GM19238 (cell line): Measurements from ENCODE around the gene GREB1L.
"Not testable (repeated sequence)": the region's sequence is repeated elsewhere in the genome, so short reads cannot be mapped to it uniquely, and the experiment has no call there.

Source experiments
- DNase-seq: peaks from one replicate; pipeline ENCODE4 v3.0.0; 2011; ENCODE audit warnings: low spot score; ENCODE audit not compliant: insufficient read length

The GREB1L gene

GRCh38 chr18:21262979-21263378, 20.9 kb downstream of the GREB1L start:
- no peak for DNase-seq

- no peak for DNase-seq
Measured at GRCh38 chr18:21264651-21265050, 22.6 kb downstream of the GREB1L start.

DNA sequence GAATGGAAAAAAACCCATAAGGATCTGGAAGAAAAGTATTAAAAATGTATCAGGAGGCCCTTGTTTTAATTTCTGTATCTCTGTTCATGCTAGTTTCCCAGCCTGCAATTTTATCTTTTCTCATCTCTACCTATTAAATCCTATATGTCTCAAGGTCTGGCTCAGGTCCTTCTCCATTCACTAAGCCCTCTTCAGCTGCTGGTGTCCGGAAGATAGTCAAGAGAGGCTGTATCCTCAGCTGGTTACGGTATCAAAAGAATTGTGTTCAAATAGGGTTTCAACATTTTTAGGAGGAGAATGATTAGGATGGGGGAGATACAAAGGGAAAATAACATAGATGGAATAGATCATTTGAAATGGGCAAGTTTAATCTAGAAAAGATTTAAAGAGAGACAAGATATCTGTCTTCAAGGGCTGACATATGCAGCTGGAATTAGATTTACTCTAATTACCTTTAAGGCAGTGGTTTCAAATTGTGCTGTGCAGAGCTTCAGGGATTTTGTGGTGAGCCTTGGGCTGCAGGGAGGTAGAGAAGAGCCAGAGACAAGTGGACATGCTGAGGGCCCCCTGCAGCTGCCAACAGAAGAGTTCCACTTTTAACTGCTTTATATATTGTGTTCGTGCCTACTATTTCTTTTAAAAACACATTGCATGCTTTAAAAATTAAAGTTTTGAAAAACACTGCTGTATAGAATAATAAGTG, 24.1 kb downstream of the GREB1L start:
- no peak for DNase-seq

DNA sequence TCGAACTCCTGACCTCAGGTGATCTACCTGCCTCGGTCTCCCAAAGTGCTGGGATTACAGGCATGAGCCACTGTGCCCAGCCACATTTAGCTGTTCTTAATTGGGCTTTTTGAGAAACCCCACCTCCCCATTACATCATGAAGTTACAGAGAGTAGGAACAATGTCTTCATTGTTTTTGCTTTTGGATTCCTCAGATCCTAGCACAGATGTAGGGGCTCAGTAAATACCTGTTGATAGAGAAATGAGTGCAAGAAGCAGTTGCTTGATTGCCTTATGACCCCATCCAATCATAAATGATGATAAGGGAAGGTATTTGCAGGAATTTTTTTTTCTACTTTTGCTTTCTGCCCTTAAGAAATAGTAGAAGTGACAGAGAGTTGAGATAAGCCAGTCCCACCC, 25.4 kb downstream of the GREB1L start:
- DNase-seq: no peak

GRCh38 chr18:21269349-21269748, 27.3 kb downstream of the GREB1L start:
- no peak for DNase-seq

DNA sequence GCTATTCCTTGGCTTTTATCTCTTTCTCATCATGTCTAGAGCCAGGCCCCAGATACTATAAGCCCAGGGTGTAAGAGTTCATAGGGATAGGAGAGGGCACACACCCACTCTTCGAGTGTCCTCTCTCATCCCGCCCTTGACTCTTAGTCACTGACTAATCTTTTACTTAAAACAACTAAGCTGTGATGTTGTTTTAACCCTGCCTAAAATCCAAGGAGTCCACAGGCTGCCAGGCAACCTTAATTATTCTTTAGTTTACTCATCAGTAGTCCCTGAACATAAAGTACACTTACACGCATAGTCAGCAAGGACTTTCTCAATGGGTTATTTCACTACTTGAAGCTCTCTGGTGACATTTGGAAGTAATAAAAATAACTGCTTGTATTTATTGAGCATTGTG, 28.4 kb downstream of the GREB1L start:
- DNase-seq: no peak

GRCh38 chr18:21272016-21272579, 30.1 kb downstream of the GREB1L start:
- no peak for DNase-seq

DNA sequence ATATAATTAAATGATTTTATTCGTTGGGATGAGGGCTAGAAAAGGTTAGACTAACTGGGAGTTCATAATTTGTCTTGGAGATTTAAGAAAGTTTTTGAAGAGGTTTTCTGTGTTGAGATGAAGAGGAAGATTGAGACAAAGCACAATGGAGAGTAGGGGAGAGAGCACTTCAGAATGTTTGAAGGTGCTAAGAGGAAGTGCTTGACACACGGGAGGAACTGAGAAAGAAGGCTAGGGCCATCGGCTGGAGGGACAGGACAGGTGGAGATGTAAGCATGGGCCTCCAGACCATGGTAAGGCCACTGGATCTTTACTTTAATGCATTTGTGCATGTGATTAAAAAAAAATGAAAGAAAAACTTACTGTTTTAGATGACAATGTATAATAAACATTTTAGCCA, 31.5 kb downstream of the GREB1L start:
- no peak for DNase-seq

GRCh38 chr18:21275645-21276044, 33.6 kb downstream of the GREB1L start:
- DNase-seq: no peak

DNA sequence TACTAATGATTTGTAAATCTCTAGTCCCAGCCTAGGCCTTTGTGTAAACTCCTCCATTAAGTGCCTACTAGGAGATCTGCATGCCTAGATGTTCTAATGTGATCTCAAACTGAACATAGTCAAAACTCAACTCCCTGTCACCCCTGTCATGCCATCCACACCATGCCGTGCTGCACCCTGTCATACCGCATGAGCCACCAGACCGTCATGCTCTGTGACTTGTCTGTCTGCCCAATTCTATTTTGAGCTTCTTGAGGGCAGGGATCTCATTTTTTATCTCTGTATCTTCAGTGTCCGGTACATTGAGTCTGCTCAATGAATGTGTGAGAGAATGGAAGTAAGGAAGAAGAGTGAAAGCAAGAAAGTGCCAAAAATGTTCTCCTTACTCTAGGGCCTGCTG, 35.5 kb downstream of the GREB1L start:
- no peak for DNase-seq

- DNase-seq: not testable (repeated sequence)
Measured at GRCh38 chr18:21278218-21278617, 36.2 kb downstream of the GREB1L start.

DNA sequence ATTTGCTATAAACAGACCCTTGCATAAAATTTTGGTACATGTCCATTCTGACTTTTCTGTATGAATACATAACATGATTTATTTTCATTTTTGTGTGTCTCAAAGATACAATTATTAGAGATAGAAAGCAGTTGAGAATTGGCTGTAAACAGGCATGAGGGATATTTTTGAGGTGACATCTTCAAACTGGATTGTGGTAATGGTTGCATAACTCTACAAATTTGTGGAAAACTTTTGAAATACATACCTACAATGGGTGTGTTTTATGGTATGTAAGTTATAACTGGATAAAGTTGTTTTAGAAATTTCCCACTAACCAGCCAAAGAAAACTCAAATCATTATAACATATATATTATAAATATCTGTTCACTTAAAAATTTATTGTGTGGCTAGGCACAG, 39.6 kb downstream of the GREB1L start:
- DNase-seq: no peak

GRCh38 chr18:21284540-21284939, 42.5 kb downstream of the GREB1L start:
- DNase-seq: no peak

DNA sequence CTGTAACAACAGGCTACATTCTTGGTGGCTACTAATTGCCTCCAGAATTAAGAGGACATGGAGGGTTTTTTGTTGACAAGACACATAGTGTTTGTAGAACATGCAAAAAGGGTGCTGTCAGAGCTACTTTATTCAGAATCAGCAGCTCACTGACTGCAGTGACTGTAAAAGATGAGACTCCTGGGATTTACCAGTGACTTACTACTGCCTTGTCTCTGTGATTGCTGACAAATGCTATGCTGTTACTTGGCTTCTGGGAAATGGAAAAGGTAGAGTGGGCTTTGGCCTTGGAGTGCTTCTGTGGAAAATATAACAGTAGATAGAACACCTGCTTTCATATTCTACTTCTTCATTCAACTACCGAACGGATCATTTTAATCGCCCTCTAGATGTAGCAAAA, 47.8 kb downstream of the GREB1L start:
- no peak for DNase-seq

GRCh38 chr18:21291106-21291505, 49.1 kb downstream of the GREB1L start:
- no peak for DNase-seq

DNA sequence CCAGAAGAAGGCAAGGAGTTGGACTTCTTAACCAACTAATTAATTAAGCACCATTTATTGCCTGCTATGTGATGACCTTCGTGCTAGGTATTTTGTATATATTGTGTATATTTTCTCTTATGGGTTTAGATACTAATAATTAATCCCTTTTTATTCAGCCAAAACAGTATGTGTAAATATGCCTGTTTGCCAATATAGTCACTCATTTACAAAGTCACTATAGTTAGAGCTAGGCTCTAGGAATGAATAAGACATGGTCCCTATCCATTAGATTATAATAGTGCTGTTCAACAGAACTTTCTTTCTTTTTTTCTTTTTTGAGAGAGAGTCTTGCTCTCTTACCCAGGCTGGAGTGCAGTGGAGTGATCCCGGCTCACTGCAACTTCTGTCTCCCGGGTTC, 51.4 kb downstream of the GREB1L start:
- DNase-seq: no peak

DNA sequence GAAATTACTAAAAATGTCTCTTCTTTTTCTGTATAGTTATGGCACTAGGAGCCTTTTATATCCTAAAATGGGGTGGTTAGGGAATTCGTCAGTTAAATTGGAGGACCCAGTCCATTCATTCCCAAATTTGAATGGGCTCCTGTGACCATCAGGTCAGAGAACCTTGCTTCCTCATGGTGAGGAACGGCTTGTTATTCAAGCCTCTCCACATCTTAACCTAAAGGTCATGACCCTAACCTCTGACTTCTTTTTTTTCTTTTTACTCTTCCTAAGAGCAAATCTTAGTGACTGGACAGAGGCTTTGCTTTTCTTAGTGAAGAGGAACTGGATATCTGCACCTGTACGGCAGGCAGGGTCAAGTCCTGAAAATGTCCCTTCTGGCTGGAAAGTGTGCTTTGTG, 53.1 kb downstream of the GREB1L start:
- no peak for DNase-seq

GRCh38 chr18:21296045-21296444, 54.0 kb downstream of the GREB1L start:
- DNase-seq: no peak

GRCh38 chr18:21298351-21298750, 56.3 kb downstream of the GREB1L start:
- no peak for DNase-seq

GRCh38 chr18:21300035-21300907, 58.2 kb downstream of the GREB1L start:
- no peak for DNase-seq

DNA sequence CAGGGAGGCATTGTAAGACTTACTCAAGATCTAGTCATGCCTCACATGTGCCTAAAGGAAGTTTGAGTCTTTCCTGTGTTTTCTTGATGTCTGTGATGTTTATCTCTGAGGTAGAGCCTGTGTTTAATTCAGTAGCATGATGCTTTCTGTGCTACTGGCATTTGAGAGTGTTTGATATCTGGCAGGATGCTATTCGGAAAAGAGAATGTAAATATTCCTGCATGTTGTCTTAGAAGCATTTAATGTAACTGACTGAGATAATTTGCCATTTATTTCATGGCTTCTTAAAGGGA, 58.8 kb downstream of the GREB1L start:
- no peak for DNase-seq

DNA sequence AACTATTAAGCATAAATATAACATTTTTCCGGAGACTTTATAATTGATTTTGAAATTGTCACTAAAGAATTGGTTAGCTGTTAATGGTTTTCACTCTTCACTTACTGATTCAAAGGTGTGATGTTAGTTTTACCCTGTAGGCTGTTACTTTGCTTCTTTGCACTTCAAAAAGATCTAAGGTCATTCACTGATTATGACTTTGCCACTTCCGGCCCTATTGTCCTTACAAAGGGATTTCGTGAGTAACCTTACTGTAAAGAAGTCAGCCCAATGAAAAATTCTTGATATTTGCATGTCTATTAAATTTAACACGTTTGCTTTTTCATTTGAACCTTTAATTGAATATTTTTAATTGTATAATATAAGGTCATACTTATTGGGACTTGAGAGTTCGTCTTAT, 61.4 kb downstream of the GREB1L start:
- DNase-seq: no peak

DNA sequence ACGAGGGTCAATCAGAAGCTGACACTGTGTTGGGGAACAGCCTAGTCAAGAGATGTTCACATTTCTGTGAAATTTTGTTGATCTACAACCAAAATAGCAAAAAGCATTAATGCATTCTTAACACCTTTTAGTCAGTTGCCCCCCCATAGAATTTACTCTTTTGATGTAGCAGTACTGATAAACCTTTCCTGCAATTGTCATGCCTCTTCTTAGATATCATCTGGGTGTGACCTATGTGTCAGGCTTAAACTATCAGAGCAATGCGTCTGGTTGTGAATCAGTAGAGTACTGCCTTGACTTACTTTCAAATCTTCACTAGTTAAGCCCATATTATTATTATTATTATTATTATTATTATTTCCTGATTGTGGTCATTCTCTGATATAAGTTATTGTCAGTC, 61.9 kb downstream of the GREB1L start:
- DNase-seq: no peak
